MCF 10A (cell line): ENCODE measurements around the gene LGR4. TPM values are rescaled to one million over a fixed set of nuclear protein-coding genes. Genes with fewer than 3 reads are reported as not detected.

Experiments
- BruUV-seq: library from RNA; stranded (reverse); fragments of 400-500 nt; replicated peaks from 2 replicates; lab custom pipeline; 2021; lab: Mats Ljungman, UMichigan
- CTCF ChIA-PET: fragments of 300-600 bp; sonication (Branson Sonifier 250); formaldehyde crosslinking; extraction: SDS; loops from one replicate; lab custom pipeline; 2021; ENCODE audit warnings: antibody characterized with exemption, inconsistent platforms; lab: Yijun Ruan, JAX
- POLR2A ChIA-PET: fragments of 300-600, 350-650 bp; sonication (Branson Sonifier 250); formaldehyde crosslinking; extraction: SDS; loops from one replicate; lab custom pipeline; 2020; ENCODE audit warnings: antibody characterized with exemption, inconsistent platforms; lab: Yijun Ruan, JAX
- DNase-seq: peaks from one replicate; pipeline ENCODE4 v3.0.0-alpha.2; 2018; ENCODE audit not compliant: unreplicated experiment
- H3K27ac Mint-ChIP-seq: one replicate; pipeline ENCODE4 v1.8.0; 2022; ENCODE audit warnings: mild to moderate bottlenecking, low read depth, mixed read lengths; ENCODE audit not compliant: unreplicated experiment
- H3K27me3 Mint-ChIP-seq: one replicate; pipeline ENCODE4 v1.8.0; 2022; ENCODE audit warnings: mixed read lengths; ENCODE audit not compliant: insufficient read depth, unreplicated experiment
- H3K36me3 Mint-ChIP-seq: one replicate; pipeline ENCODE4 v1.8.0; 2022; ENCODE audit warnings: mild to moderate bottlenecking, moderate library complexity, mixed read lengths; ENCODE audit not compliant: insufficient read depth, unreplicated experiment
- H3K4me1 Mint-ChIP-seq: one replicate; pipeline ENCODE4 v1.8.0; 2022; ENCODE audit warnings: mixed read lengths; ENCODE audit not compliant: insufficient read depth, unreplicated experiment
- H3K4me3 Mint-ChIP-seq: one replicate; pipeline ENCODE4 v1.8.0; 2022; ENCODE audit warnings: mild to moderate bottlenecking, moderate library complexity, mixed read lengths; ENCODE audit not compliant: unreplicated experiment
- H3K9me3 Mint-ChIP-seq: one replicate; pipeline ENCODE4 v1.8.0; 2022; ENCODE audit warnings: mixed read lengths; ENCODE audit not compliant: unreplicated experiment
- CTCF ChIP-seq: fragments of 200-600 bp; IDR thresholded peaks from one replicate; pipeline ENCODE4 v1.8.0; 2022; ENCODE audit warnings: antibody characterized with exemption, mild to moderate bottlenecking; ENCODE audit not compliant: unreplicated experiment
- intact Hi-C: fragments of 100-400 bp; cut with micrococcal nuclease; formaldehyde crosslinking; loops from 2 replicates; pipeline ENCODE4 v1.14.1; 2022
- total RNA-seq: library from RNA; stranded (reverse); gene quantifications from 2 replicates; pipeline ENCODE4 v1.2.3, GENCODE V29; 2022

LGR4 gene
- total RNA-seq, 1 experiment from 2014 or later = 14.2 TPM

GRCh38 chr11:27350511-27350910 lies 122.1 kb downstream of the LGR4 start:
- CTCF ChIA-PET = interaction anchor here (1.5 kb wide), 1 partner anchor 167 kb away, joined by 3 read pairs; no protein-coding TSS in a partner anchor

GRCh38 chr11:27349919-27350318 lies 122.7 kb downstream of the LGR4 start:
- no TSS peak for BruUV-seq
- H3K27ac Mint-ChIP-seq = no peak overlapping the region
- no peaks in the 10 kb centered on the region for H3K9me3 Mint-ChIP-seq
- TF ChIP-seq CTCF = no peak
- ChIA-PET CTCF (interaction anchor here (0.7 to 1.5 kb wide), 3 partner anchors 41 to 166 kb away, joined by 3 read pairs; no protein-coding TSS in a partner anchor), POLR2A (interaction anchor here (0.7 kb wide), 1 partner anchor 136 kb away, joined by 3 read pairs; no protein-coding TSS in a partner anchor)
- H3K36me3 Mint-ChIP-seq = no peaks in the 10 kb centered on the region
- DNase-seq = no peak
- no peak overlapping the region for H3K4me3 Mint-ChIP-seq
- no peaks in the 10 kb centered on the region for H3K4me1 Mint-ChIP-seq
- intact Hi-C loops = no loop called here
- H3K27me3 Mint-ChIP-seq = no peaks in the 10 kb centered on the region

More at GRCh38 chr11:27350511-27350910, 122.1 kb downstream of the LGR4 start:
- no peak for TF ChIP-seq CTCF
- Mint-ChIP-seq H3K4me1 (no peaks in the 10 kb centered on the region), H3K36me3 (no peaks in the 10 kb centered on the region), H3K9me3 (no peaks in the 10 kb centered on the region), H3K27ac (no peak overlapping the region), H3K4me3 (no peak overlapping the region), H3K27me3 (no peaks in the 10 kb centered on the region)
- no peak for DNase-seq
- POLR2A ChIA-PET = interaction anchor here (0.6 to 0.7 kb wide), 2 partner anchors 12 to 74 kb away, joined by 3 read pairs; partner anchors contain the start of gene CCDC34
- BruUV-seq = no TSS peak
- intact Hi-C loops = no loop called here

GRCh38 chr11:27348340-27348873 lies 124.2 kb downstream of the LGR4 start:
- CTCF ChIA-PET = interaction anchor here (1.0 to 1.5 kb wide), 2 partner anchors 52 to 151 kb away, joined by 3 to 4 read pairs; no protein-coding TSS in a partner anchor
- no TSS peak for BruUV-seq
- TF ChIP-seq CTCF = no peak
- H3K4me1 Mint-ChIP-seq = peaks cover 4% of the 10 kb centered on the region
- H3K9me3 Mint-ChIP-seq = no peaks in the 10 kb centered on the region
- no peaks in the 10 kb centered on the region for H3K27me3 Mint-ChIP-seq
- POLR2A ChIA-PET = interaction anchor here (0.7 to 1.1 kb wide), 2 partner anchors 10 to 137 kb away, joined by 3 read pairs; no protein-coding TSS in a partner anchor
- no peak for DNase-seq
- intact Hi-C loops = no loop called here
- no peaks in the 10 kb centered on the region for H3K36me3 Mint-ChIP-seq
- H3K4me3 Mint-ChIP-seq = no peak overlapping the region
- no peak overlapping the region for H3K27ac Mint-ChIP-seq
